GM19099 (cell line): ENCODE measurements around the gene COQ7.
A peak's percentile ranks its signal among the peaks of the same experiment; 100 is the strongest.

ENCODE experiments used
- POLR2A ChIP-seq: IDR thresholded peaks from 3 replicates; pipeline ENCODE4 v1.6.1; 2011; ENCODE audit warnings: low read depth; ENCODE audit not compliant: insufficient read length; ENCODE audit errors: extremely low read depth

Gene COQ7

DNA sequence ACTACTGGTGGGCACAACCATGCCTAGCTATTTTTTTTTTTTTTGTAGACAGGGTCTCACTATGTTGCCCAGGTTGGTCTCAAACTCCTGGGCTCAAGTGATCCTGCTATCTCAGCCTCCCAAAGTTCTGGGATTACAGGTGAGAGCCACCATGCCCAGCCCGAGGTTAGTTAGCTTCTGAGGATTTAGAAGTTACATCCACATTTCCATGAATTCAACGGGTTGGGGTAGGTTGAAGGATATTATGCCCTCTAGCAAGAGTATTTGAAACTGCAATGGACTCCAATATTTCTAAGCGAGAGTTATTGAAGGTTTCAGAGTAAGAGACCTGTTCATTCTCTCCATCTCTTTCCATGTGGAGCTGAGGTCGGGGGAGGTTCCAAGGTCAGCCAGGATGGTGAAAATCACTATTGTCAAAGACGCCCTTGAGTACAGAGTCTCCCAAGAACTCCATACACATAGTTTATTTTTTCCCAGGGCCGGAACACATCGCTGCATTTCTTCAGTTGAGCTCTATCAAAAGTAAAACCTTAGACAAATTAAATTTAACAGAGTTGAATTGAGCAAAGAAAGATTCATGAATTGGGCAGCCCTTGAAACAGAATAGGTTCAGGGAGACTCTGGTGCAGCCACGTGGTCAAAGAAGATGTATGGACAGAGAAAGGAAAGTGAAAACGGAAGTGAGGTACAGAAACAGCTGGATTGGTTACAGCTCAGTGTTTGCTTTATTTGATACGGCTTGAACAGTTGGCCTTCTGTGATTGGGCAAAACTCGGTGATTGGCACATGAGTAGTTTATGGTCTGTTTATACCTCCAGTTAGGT lies 27.3 kb downstream of the COQ7 start:
- TF ChIP-seq POLR2A: no peak

DNA sequence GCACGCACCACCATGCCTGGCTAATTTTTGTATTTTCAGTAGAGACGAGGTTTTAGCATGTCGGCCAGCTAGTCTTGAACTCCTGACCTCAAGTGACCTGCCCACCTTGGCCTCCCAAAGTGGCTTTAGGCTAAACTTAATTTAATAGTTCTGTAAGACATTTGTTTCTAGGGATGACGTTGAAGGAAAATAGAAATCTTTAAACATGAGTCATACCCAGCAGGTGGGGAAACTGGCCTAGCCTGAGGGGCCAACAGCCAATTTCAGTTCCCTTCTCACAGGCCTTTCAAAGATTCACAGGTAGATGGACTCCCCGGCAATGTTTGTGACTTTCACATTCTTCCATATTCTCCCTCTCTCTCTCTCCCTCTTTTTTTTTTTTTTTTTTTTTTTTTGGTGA lies 28.2 kb downstream of the COQ7 start:
- no peak for TF ChIP-seq POLR2A

DNA sequence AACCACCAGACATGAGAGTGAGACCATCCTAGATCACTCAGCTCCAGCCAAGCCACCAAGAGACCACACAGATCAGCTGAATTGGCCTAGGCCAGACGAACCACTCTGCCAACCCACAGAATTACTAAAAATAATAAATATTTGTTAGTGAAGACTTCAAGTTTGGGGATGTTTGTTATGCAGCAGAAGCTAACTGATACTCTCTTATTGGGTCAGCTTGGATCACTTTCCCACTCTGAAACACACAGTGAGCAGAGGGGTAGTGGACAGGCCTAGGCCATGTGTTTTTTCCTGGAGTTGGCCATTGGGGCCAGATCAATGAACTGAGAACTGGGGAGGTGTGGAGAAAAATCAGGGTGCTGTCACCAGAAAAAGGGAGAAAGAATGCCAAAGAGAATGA lies 30.8 kb downstream of the COQ7 start:
- TF ChIP-seq POLR2A: no peak

DNA sequence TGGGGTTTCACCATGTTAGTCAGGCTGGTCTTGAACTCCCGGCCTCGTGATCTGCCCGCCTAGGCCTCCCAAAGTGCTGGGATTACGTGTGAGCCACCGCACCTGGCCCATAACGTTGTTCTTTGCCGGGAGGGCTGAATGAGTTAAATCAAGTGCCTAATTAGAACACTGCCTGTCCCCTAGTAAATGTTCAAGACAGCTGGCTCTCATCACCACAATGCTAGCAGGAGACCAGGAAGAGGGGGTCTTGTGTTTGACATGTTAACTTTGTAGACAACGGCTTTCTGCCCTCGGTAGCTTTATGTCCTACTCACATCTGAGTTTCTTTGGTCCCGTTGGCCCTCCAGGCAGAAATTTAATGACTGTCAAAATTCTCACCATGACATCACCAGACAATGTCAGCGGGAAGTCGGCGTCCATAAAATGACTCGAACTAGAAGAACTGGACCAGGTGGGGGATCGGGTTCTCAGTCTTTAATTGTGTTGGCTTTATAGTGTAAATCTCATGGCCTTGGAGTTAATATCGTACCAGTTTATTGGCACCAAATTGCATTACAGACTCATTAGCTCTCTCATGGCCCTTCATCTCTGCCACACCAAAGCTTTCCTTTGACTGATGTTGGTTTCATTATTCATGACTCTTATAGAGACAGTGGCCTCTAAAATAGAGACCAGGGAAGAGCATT lies 34.9 kb downstream of the COQ7 start:
- TF ChIP-seq POLR2A: no peak

DNA sequence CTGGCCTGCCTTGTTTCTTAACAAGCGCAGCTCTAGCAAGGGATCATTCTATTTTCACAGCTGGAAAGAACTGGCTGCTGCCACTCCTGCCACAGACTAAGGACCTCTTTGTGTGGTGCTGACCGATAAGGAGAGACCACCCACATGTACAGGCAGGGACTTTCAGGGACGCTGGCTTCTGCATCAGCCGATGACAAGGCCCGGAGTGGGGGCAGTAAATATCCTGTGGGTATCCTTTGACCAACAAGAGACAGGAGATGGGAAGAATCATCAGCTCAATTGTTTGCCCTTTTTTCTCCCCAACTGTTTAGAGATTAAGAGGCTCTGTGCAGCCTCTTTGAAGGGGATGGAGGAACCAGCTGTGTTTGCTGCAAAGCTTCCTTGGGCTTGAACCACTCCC lies 37.2 kb downstream of the COQ7 start:
- TF ChIP-seq POLR2A: no peak

DNA sequence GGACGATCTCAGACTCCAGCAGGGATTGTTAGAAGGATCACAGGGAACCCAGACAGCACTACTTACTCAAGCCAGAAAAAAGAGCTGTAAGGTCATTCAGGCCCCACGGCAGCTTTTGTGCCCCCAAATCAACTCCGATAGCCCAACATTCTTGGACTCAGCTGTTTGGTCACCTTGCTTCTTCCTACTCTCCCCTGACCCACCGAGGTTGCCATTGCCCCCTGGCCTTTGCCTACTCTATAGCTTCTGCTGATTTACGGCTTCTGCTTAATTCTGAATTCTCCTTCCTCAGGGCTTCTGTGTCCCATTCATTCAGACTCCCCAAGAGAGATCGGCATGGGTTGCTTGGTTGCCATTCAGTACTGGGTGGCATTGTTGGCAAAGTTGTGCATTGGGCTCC lies 37.7 kb downstream of the COQ7 start:
- TF ChIP-seq POLR2A: no peak

DNA sequence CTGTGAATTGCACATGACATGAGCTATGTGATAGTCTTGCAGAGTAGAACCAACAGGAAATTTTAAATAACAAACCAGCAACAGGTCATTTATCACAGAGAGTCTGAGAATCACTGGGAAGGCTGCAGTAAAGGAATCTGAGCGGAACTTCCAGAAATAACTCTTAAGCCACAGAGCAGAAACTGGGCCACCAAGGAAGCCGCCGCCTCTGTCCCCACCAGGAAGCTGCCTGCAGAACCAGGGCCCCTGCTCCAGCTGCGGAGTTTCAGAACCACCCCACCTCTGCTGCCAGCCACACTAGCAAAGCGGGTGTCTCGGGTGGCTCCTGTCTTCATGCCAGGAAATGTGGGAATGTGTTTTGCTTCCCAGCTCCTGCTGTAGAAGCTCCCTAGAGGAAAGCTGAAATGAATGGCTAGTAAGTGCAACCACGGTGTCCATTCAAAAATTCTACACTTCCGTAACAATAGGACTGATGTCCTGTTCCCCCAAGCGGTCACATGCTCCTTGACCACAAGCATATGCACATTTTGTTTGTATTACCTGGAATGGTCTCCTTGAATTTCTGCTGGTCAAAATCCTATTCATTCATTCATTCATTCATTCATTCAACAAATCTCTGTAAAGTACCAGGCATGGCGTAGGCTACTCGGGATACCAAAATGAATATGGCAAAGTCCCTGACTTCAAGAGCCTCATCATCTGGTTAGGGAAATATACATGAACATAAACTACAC lies 38.6 kb downstream of the COQ7 start:
- no peak for TF ChIP-seq POLR2A

DNA sequence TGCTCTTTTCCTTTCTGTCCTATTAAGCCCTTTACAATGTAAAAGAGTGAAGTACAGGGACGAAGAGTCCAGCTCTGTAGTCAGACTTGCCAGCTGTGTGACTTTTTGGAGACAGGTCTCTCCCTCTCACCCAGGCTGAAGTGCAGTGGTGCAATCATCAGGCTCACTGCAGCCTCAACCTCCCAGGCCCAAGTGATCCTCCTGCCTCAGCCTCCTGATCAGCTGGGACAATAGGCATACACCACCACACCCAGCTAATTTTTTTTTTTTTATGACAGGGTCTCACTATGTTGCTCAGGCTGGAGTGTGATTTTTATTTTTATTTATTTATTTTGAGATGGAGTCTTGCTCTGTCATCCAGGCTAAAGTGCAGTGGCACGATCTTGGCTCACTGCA lies 39.2 kb downstream of the COQ7 start:
- no peak for TF ChIP-seq POLR2A

DNA sequence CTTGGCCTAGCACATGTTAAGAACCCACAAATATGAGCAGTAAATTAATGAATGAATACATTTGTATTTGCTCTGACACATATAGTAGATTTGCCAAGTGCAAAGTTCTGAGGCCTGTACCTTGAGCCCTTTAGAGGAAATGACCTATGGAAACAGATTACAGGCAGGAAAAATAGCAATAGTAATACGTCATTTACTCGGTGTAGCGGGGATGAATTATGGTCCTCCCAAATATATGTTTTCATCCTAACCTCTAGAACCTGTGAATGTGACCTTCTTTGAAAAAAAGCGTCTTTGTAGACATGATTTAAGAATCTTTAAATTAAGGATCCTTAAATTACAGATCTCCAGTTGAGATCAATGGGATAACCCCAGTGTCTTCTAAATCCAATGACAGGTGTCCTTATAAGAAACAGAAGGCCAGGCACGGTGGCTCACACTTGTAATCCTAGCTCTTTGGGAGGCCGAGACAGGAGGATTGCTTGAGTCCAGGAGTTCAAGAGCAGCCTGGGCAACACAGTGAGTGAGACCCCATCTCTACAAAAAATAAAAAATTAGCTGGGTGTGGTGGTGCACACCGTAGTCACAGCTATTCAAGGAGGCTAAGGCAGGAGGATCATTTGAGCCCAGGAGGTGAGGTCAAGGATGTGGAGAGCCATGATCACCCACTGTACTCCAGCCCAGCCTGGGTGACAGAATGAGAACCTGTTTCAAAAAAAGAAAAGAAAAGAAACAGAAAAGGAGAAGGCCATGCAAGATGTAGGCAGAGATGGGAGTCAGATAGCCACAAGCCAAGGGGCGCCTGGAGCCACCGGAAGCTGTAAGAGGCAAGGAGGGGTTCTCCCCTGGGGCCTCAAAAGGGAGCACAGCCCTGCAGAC lies 41.2 kb downstream of the COQ7 start:
- no peak for TF ChIP-seq POLR2A

DNA sequence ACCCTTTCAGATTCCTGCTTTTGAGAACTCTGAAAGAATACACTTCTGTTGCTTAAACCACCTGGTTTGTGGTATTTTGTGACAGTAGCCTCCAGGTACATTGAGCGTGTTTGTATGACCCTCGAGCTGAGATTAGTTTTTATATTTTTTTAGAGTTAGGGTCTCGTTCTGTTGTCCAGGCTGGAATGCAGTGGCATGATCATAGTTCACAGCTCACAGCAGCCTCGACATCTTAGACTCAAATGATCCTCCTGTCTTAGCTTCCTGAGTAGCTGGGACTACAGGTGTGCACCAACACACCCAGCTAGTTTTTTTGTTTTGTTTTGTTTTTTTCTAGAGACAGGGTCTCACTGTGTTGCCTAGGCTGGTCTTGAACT lies 41.9 kb downstream of the COQ7 start:
- no peak for TF ChIP-seq POLR2A

DNA sequence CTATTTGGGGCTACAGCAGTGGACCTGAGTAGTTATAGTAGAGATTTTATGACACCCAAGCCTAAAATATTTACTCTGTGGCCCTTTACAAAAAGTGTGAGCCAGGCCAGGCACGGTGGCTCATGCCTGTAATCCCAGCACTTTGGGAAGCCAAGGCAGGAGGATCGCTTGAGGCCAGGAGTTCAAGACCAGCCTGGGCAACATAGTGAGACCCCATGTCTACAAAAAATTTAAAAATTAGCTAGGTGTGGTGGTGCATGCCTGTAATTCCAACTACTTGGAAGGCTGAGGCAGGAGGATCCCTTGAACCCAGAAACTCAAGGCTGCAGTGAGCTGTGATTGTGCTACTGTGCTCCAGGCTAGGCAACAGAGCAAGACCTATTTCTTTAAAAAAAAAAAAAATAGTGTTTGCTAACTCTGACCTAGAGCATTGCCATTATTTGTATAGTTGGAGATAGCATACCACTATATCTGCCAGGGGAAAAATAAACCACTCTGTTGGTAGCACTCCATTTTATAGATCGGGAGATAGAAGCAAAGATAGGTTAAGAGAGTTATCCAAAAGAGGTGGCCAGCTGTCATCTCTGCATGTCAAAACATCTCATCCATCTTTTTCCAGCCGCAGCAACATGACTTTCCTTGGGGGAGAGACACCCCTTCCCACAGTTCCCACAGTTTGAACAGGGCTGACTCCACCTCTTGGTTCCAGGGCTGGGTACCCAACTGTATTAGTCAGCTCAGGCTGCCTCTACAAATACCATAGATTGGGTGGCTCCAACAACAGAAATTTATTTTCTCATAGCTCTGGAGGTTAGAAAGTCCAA lies 43.3 kb downstream of the COQ7 start:
- TF ChIP-seq POLR2A: no peak

DNA sequence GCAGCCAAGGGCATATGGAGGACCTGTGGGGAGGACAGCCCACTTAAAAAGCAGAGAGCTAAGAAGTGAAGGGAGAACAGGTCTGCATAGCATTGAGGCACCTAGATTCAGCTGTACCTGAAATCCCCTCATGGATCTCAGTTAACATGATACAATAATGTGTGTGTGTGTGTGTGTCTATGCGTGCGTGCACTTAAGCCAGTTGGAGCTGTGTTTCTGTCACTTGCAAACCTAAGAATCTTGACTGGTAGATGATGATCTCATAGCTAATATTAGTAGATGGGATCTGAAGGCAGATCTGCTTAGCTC lies 44.6 kb downstream of the COQ7 start:
- no peak for TF ChIP-seq POLR2A

DNA sequence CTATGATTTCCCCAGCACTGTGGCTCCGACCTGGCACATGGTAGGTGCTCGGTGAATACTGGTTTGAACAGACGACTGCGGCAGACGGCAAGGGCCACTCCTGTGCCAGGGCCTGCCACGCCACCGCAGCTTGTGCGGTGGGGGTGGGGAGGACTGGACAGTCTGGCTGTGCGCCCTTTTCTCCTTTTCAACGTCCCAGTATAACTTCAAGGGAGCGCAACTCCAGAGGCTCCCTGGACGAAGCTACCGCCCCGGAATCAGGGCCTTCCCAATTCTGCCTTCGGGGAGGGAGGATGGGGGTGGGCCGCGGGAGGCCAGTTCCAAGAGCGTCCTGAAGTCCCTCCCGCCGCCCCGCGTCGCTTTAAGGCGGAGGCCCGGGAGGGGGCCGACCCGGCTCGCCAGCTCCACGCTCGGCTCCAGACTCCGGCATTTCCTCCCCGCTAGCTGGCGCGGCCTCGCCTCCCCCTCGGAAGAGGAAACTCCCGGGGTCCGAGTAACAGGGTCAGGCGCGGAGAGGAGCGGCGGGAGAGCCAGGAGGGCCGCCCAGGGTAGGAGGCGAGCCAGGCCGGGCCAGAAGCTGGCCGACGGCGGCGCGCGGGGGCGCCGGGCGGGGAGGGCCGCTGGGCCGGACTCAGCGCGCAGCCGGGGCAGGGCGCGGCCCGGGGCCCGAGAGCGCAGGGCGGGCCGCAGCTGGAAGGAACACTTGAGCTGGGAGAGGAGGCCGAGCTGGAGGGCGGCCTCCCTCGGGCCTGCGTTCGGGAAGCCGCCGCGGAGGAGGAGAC lies 46.4 kb downstream of the COQ7 start, which contains the start of gene ITPRIPL2:
Gene ITPRIPL2, plus strand, starts transcription at position 388 of the 782 bp plus-strand sequence. CDS start 498 bp downstream, outside the sequence.
- TF ChIP-seq POLR2A: peak; percentile 51

DNA sequence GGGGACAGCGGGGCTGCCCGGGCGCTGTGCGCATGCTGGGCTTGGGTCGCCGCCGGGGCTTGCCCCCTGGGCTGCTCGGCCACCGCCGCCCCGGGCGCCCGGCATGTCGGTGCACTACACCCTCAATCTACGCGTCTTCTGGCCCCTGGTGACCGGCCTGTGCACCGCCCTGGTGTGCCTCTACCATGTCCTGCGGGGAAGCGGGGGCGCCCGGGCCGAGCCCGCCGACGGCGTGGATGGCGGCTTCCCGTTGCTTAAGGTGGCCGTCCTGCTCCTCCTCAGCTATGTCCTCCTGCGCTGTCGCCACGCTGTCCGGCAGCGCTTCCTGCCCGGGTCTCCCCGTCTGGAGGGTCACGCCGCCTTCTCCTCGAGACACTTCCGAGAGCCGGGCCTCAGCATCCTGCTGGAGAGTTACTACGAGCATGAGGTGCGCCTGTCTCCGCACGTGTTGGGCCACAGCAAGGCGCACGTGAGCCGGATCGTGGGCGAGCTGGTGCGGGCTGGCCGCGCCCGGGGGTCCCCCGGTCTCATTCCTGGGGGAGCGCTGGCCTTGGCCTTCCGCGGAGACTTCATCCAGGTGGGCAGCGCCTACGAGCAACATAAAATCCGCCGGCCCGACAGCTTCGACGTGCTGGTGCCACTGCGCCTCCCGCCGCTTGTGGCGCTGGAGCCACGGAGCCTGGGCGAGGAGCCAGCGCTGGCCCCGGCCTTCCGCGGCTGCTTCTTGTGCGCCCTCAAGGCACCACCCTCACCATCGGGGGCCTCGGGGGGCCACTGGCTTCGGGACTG lies 47.1 kb downstream of the COQ7 start:
- TF ChIP-seq POLR2A: peak; percentile 20
